Peyer's patch (tissue), 4 donors: Measurements from ENCODE around the gene TEKT5. TPM values are rescaled to one million over a fixed set of nuclear protein-coding genes. Genes with fewer than 3 reads are reported as not detected.
A peak's percentile ranks its signal among the peaks of the same experiment; 100 is the strongest.

Experiments
- DNase-seq, 3 donors: peaks; one replicate each; pipeline ENCODE4 v3.0.0-alpha.2; 2017 to 2019
- H3K27ac ChIP-seq, 4 donors: fragments of 200-600 bp; sonication (generic); one replicate each; pipeline ENCODE4 v1.5.1; 2016 to 2019
- H3K27me3 ChIP-seq, 2 donors: fragments of 200-600 bp; sonication (generic); one replicate each; pipeline ENCODE4 v1.5.1; 2019
- H3K36me3 ChIP-seq, 3 donors: fragments of 200-600 bp; sonication (generic); one replicate each; pipeline ENCODE4 v1.5.1; 2016 to 2019
- H3K4me1 ChIP-seq, 4 donors: fragments of 200-600 bp; sonication (generic); one replicate each; pipeline ENCODE4 v1.5.1; 2016 to 2019
- H3K4me3 ChIP-seq, 4 donors: fragments of 200-600 bp; sonication (generic); 1 replicate in 3 of 4; 2 replicates in 1 of 4; pipeline ENCODE4 v1.5.1; 2016 to 2019; ENCODE audit warnings: mild to moderate bottlenecking in 1 of 4
- H3K9me3 ChIP-seq, 4 donors: fragments of 200-600 bp; sonication (generic); one replicate each; pipeline ENCODE4 v1.5.1; 2016 to 2019; ENCODE audit warnings: mild to moderate bottlenecking in 1 of 4
- POLR2A ChIP-seq, 2 donors: fragments of 450-650 bp; IDR thresholded peaks; one replicate each; pipeline ENCODE4 v1.5.1; 2017; ENCODE audit warnings: antibody characterized with exemption in 2 of 2, mild to moderate bottlenecking in 2 of 2, moderate library complexity in 2 of 2
- total RNA-seq, 4 donors: library from RNA; depleted of rRNA; stranded (reverse); fragments of >200 nt; gene quantifications; one replicate each; pipeline ENCODE4 v1.1.0, GENCODE V29; 2016
- TF ChIP-seq, protein P1 (sequence below), 6 experiments: fragments of 450-650 bp in 4 of 6; fragments of 200-600 bp in 2 of 6; sonication (generic) in 1 of 6; IDR thresholded peaks; one replicate each; pipeline ENCODE4 v1.5.1; 2017 to 2019; ENCODE audit warnings: antibody characterized with exemption in 6 of 6, mild to moderate bottlenecking in 3 of 6, moderate library complexity in 1 of 6

The TEKT5 gene
- total RNA-seq, 4 donors from 2014 or later, result 2.0 TPM; not detected in 3

DNA sequence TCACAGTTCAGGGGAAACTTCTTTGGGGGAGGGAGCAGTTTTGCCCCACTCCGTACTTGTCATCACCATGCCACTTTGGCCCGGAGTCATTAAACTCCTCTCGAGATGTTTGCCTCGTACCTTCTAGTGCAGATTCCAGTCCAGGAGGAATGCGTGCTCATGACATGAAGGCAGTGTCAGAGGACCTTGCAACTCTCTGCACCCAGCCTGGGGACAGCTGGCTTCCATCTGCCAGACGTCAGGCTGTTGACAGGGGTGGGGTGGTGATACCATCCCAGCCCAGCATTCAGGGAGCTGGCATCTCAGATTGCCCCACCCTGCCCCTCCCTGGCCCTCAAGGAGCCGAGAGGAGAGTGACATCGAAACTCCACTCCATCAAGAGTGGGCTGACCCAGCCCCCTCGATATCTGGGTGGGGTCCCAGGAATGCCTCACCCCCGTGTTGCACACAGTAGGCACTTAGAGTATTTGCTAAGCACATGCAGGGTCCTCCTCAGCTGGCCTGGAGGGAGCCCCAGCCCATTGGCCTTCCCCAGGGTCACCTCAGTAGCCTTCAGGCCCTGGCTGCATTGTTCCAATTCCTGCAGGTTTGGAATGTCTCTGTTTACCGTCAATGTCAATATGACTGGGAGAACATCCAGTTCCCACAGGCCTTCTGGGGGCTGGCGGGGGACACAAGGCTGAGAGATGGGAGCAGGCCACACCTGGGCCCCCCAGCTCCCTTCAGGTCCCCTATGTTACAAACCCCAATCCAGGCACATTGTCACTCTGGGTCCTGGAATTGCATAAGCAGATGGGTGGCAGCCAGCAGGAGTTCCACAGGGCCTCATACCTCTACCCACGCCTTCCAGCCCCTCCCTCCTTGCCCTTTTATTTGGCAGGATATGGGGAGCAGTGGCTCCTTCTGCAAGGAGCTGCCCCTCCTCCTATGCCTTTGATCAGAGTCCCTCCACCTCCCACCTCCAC lies 93.0 kb downstream of the TEKT5 start:
- Histone ChIP-seq H3K9me3 (no peaks in the 10 kb centered on the region), H3K4me1 (peaks cover 0 to 26% (median 2%) of the 10 kb centered on the region in 4 donors), H3K4me3 (no peak overlapping the region), H3K27ac (peak overlapping the region in 2 of 4 donors; percentile 20 to 43), H3K36me3 (no peaks in the 10 kb centered on the region), H3K27me3 (no peaks in the 10 kb centered on the region)
- DNase-seq, result peak in 2 of 3 donors; percentile 68 to 81
- TF ChIP-seq, protein P1, sequence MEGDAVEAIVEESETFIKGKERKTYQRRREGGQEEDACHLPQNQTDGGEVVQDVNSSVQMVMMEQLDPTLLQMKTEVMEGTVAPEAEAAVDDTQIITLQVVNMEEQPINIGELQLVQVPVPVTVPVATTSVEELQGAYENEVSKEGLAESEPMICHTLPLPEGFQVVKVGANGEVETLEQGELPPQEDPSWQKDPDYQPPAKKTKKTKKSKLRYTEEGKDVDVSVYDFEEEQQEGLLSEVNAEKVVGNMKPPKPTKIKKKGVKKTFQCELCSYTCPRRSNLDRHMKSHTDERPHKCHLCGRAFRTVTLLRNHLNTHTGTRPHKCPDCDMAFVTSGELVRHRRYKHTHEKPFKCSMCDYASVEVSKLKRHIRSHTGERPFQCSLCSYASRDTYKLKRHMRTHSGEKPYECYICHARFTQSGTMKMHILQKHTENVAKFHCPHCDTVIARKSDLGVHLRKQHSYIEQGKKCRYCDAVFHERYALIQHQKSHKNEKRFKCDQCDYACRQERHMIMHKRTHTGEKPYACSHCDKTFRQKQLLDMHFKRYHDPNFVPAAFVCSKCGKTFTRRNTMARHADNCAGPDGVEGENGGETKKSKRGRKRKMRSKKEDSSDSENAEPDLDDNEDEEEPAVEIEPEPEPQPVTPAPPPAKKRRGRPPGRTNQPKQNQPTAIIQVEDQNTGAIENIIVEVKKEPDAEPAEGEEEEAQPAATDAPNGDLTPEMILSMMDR (IDR thresholded peaks at IDR 0.05), result no peak
- no peak for TF ChIP-seq POLR2A (IDR thresholded peaks at IDR 0.05)

DNA sequence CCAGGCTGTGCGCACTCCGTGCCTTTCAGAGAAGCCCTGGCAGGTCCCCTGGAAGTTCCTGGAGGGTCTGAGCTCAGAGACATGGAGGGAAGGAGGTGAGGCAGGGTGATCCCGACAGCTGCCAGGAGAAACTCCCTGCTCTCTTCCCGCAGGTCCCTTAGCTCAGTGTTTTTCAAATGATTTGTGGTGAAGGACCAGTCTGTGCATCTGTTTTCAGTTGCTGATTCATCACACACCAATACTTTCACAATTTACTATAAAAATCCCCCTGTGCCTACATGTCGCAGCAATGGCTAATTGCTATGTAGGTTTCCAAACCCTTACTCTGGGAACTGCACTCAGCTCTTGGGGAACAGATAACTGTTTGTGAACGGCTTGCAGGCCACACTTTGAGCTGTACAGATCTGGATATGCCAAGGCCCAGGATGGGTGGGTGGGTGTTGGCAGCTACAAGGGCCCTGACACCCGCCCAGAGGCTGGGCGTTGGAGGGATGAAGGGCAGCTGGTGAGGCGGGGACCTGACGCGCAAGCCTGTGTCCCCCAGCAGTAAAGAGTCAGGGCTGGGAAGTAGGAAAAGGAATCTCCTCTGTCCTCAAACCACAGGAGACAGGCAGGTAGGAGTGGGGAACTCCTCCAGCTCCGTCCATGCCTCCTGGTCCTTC lies 93.8 kb downstream of the TEKT5 start:
- Histone ChIP-seq H3K36me3 (no peaks in the 10 kb centered on the region), H3K27me3 (no peaks in the 10 kb centered on the region), H3K4me1 (peaks cover 0 to 26% (median 2%) of the 10 kb centered on the region in 4 donors), H3K4me3 (no peak overlapping the region), H3K27ac (peak overlapping the region in 2 of 4 donors; percentile 20 to 43), H3K9me3 (no peaks in the 10 kb centered on the region)
- TF ChIP-seq, protein P1 (IDR thresholded peaks at IDR 0.05), result no peak
- TF ChIP-seq POLR2A (IDR thresholded peaks at IDR 0.05), result no peak
- DNase-seq, result no peak

DNA sequence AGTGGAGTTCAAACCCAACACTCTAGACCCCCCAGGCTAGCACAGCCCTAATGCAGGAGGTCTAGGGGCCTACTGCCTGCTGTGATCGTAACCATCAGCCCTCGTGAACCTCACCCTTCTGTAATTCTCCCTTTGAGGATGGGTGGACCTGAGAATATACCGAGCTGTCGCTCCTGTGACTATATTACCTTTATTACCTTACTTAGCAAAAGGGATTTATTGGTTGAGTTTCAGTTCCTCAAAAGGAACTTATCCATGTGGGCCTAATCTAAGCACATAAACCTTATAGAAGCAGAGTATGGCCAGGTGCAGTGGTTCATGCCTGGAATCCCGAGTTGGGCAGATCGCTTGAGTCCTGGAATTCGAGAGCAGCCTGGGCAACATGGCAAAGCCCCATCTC lies 95.1 kb downstream of the TEKT5 start:
- Histone ChIP-seq H3K4me3 (no peak overlapping the region), H3K9me3 (no peaks in the 10 kb centered on the region), H3K36me3 (no peaks in the 10 kb centered on the region), H3K27me3 (no peaks in the 10 kb centered on the region), H3K4me1 (peaks cover 0 to 26% (median 2%) of the 10 kb centered on the region in 4 donors), H3K27ac (peak overlapping the region in 1 of 4 donors; percentile 67)
- TF ChIP-seq, protein P1 (IDR thresholded peaks at IDR 0.05), result no peak
- TF ChIP-seq POLR2A (IDR thresholded peaks at IDR 0.05), result no peak
- DNase-seq, result no peak

DNA sequence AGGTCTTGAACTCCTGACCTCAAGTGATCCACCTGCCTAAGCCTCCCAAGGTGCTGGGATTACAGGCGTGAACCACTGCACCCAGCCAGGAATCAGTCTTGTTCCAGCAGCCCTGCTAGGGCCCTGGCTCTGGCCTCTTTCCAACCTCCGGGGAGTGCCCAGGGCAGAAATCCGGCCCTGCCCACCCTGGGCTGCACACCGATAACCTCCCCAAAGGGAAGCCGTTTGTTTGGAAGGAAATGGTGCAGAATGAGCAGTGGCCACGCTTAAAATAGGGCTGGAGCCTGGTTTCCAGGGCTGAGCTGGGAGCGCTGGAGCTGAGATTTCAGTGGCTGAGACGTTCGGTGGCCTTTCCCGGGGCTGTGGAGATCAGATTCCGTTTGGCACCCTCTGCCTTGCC lies 96.6 kb downstream of the TEKT5 start:
- H3K36me3 ChIP-seq, result no peaks in the 10 kb centered on the region
- no peaks in the 10 kb centered on the region for H3K9me3 ChIP-seq
- no peaks in the 10 kb centered on the region for H3K27me3 ChIP-seq
- peaks cover 0 to 26% (median 2%) of the 10 kb centered on the region in 4 donors for H3K4me1 ChIP-seq
- peak overlapping the region in 3 of 4 donors; percentile 29 to 67 (median 63) for H3K27ac ChIP-seq
- H3K4me3 ChIP-seq, result no peak overlapping the region
- DNase-seq, result peak in 2 of 3 donors; percentile 72 to 85
- no peak for TF ChIP-seq POLR2A (IDR thresholded peaks at IDR 0.05)
- TF ChIP-seq, protein P1 (IDR thresholded peaks at IDR 0.05), result no peak

DNA sequence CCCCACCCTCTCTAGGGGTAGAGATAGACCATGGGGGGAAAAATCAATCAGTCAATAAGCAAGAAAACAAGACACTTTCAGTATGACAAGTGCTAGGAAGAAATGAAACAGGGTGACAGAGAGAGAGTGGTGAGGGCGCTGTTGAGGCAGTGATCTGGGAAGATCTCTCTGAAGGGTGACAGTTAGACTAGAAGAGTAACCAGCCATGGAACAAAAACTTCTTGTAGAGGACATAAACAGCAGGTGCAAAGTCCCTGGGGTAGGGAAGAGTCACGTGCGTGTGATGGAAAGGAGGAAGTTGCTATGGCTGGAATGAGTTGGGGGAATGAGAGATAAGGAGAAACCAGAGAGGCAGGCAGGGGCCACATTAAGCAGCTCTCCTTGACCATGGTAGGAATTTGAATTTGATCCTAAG lies 97.5 kb downstream of the TEKT5 start:
- no peaks in the 10 kb centered on the region for H3K27me3 ChIP-seq
- H3K4me1 ChIP-seq, result peaks cover 0 to 25% (median 2%) of the 10 kb centered on the region in 4 donors
- no peaks in the 10 kb centered on the region for H3K36me3 ChIP-seq
- TF ChIP-seq, protein P1 (IDR thresholded peaks at IDR 0.05), result no peak
- TF ChIP-seq POLR2A (IDR thresholded peaks at IDR 0.05), result no peak
- H3K4me3 ChIP-seq, result no peak overlapping the region
- peak overlapping the region in 2 of 4 donors; percentile 63 to 67 for H3K27ac ChIP-seq
- no peaks in the 10 kb centered on the region for H3K9me3 ChIP-seq
- no peak for DNase-seq
